Measurements from ENCODE around the gene EIF4G1. TPM values are rescaled to one million over a fixed set of nuclear protein-coding genes. Genes with fewer than 3 reads are reported as not detected.

EIF4G1 gene
- total and polyA plus RNA-seq, 10 of the 15 experiments (the other 5 are each of a cell fraction or from before 2014, with no cell fraction given) = 5.7 to 462 (median 237) TPM

DNA sequence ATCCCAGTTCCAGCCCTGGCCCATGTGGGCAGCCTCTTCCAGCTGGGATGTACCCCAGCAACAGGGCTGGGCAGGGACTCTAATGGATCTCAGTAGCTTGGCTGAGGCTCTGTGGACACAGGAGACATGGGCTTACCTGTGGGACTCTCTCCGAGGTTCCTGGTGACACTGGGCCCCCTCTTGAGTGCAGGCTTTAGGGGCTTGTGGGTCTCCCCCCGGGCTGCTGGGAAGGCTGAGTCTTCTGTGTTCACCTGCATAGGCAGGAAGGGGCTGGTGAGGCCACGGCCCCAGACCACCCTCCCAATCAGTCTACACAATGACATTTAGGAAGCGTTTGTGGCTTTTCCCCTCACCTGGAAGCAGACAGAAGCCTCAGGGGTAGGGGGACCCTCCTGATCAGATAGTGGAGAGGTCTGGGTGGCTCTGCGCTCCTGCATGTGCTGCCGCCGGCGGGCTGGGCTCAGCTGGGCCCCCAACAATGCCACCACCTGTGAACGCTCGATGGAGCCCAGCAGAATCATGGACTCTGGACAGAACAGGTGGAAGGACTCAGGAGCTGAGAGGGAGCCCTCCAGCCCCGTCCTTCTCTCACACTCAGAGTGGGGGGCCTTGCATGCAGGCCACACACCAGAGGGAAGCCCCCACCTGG lies 38.6 kb downstream of the EIF4G1 start:
- no peaks in the 10 kb centered on the region for H3K79me2 ChIP-seq (ENCODE audit: control insufficient read depth, insufficient read depth, low read length)
- in situ Hi-C loops (cut with MboI) = no loop called here

GRCh38 chr3:184353546-184353941 lies 39.1 kb downstream of the EIF4G1 start:
- intact Hi-C loops (cut with micrococcal nuclease; ENCODE audit: unreplicated experiment) = no loop called here
- no peak overlapping the region for H3K27ac ChIP-seq (ENCODE audit: control insufficient read depth, insufficient read depth)
- ChIA-PET CTCF (interaction anchor here (0.6 to 3.7 kb wide), 17 partner anchors 8 to 458 kb away, joined by 3 to 26 read pairs (median 4); no protein-coding TSS in a partner anchor), SMC1A (ENCODE audit: uncharacterized antibody, unreplicated experiment) (no interaction called here), POLR2A (no interaction called here), RAD21 (ENCODE audit: unreplicated experiment) (interaction anchor here (1.2 to 2.6 kb wide), 2 partner anchors 18 to 161 kb away, joined by 9 to 11 read pairs; no protein-coding TSS in a partner anchor)
- FAIRE-seq (no peak), ATAC-seq (no peak), DNase-seq (ENCODE audit: low read depth, low spot score) (no peak)
- no peaks in the 10 kb centered on the region for H4K20me1 ChIP-seq (ENCODE audit: control insufficient read depth, insufficient read depth)
- no peak overlapping the region for H3K4me2 ChIP-seq (ENCODE audit: control insufficient read depth, insufficient read depth)
- no TSS peak for BruUV-seq (replicated peaks)
- no peaks in the 10 kb centered on the region for H3K36me3 ChIP-seq (ENCODE audit: control insufficient read depth in 2 of 2, insufficient read depth in 2 of 2, low read length in 1 of 2)
- no peaks in the 10 kb centered on the region; a peak in 1 of 4 replicates for H3K27me3 ChIP-seq (replicated peaks in 1 of 2; ENCODE audit: control insufficient read depth in 2 of 2, insufficient read depth in 2 of 2, low read length in 1 of 2)
- H3K9me3 ChIP-seq (replicated peaks; ENCODE audit: control insufficient read depth, insufficient read depth, low read length) = no peaks in the 10 kb centered on the region
- in situ Hi-C loops (cut with MboI) = no loop called here
- H3K4me3 ChIP-seq = no peak overlapping the region
- 37% methylated on average over 11 of the region's 11 CpGs for WGBS (ENCODE audit: insufficient coverage, insufficient replicate concordance, low lambda C conversion rate, missing lambda C conversion rate)
- H3K4me1 ChIP-seq (ENCODE audit: control insufficient read depth, insufficient read depth, low read length) = no peaks in the 10 kb centered on the region
- H3K79me2 ChIP-seq (ENCODE audit: control insufficient read depth, insufficient read depth, low read length) = no peaks in the 10 kb centered on the region
- TF ChIP-seq, protein P1, sequence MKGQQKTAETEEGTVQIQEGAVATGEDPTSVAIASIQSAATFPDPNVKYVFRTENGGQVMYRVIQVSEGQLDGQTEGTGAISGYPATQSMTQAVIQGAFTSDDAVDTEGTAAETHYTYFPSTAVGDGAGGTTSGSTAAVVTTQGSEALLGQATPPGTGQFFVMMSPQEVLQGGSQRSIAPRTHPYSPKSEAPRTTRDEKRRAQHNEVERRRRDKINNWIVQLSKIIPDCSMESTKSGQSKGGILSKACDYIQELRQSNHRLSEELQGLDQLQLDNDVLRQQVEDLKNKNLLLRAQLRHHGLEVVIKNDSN (IDR thresholded peaks at IDR 0.05; ENCODE audit: borderline replicate concordance, extremely low read length, insufficient read depth, low read depth, low read length) = no peak
- TF ChIP-seq NBN (IDR thresholded peaks at IDR 0.05) = no peak
- no peak for TF ChIP-seq CBX5 (IDR thresholded peaks at IDR 0.05; ENCODE audit: low read depth)
- TF ChIP-seq STAT3 (IDR thresholded peaks at IDR 0.05; ENCODE audit: low read depth, low read length) = no peak
- TF ChIP-seq SUZ12 (IDR thresholded peaks at IDR 0.05; ENCODE audit: unreplicated experiment) = no peak
- no peak for TF ChIP-seq POLR2AphosphoS5 (IDR thresholded peaks at IDR 0.05; ENCODE audit: low read length)
- TF ChIP-seq RELA (IDR thresholded peaks at IDR 0.05; ENCODE audit: borderline replicate concordance, partially characterized antibody) = no peak
- no peak for TF ChIP-seq ASH2L (IDR thresholded peaks at IDR 0.05; ENCODE audit: borderline replicate concordance, low read depth)
- no peak for TF ChIP-seq NFIC (IDR thresholded peaks at IDR 0.05; ENCODE audit: low read depth, low read length)
- no peak overlapping the region for H3K9ac ChIP-seq (ENCODE audit: control insufficient read depth, insufficient read depth, low read length)
- H2AFZ ChIP-seq (ENCODE audit: control insufficient read depth, low read depth, low read length) = no peak overlapping the region

More for the DNA sequence above, 38.6 kb downstream of the EIF4G1 start:
- Histone ChIP-seq H3K36me3 (ENCODE audit: control insufficient read depth in 2 of 2, insufficient read depth in 2 of 2, low read length in 1 of 2) (no peaks in the 10 kb centered on the region), H2AFZ (ENCODE audit: control insufficient read depth, low read depth, low read length) (no peak overlapping the region), H4K20me1 (ENCODE audit: control insufficient read depth, insufficient read depth) (no peaks in the 10 kb centered on the region), H3K4me3 (no peak overlapping the region), H3K9me3 (replicated peaks; ENCODE audit: control insufficient read depth, insufficient read depth, low read length) (no peaks in the 10 kb centered on the region), H3K27me3 (replicated peaks in 1 of 2; ENCODE audit: control insufficient read depth in 2 of 2, insufficient read depth in 2 of 2, low read length in 1 of 2) (no peaks in the 10 kb centered on the region), H3K9ac (ENCODE audit: control insufficient read depth, insufficient read depth, low read length) (no peak overlapping the region), H3K4me1 (ENCODE audit: control insufficient read depth, insufficient read depth, low read length) (no peaks in the 10 kb centered on the region), H3K4me2 (ENCODE audit: control insufficient read depth, insufficient read depth) (no peak overlapping the region), H3K27ac (ENCODE audit: control insufficient read depth, insufficient read depth) (no peak overlapping the region)
- POLR2A ChIA-PET = no interaction called here
- DNase-seq (ENCODE audit: low read depth, low spot score) (no peak), FAIRE-seq (no peak), ATAC-seq (no peak)
- CTCF ChIA-PET = interaction anchor here (0.5 to 3.7 kb wide), 13 partner anchors 8 to 872 kb away, joined by 3 to 26 read pairs (median 3); no protein-coding TSS in a partner anchor
- TF ChIP-seq YY1 (IDR thresholded peaks at IDR 0.05; ENCODE audit: low read depth, low read length) = no peak
- no peak for TF ChIP-seq SMARCA5 (IDR thresholded peaks at IDR 0.05)
- no peak for TF ChIP-seq ZNF217 (IDR thresholded peaks at IDR 0.05)
- TF ChIP-seq SPI1 (IDR thresholded peaks at IDR 0.05; ENCODE audit: borderline replicate concordance, insufficient read depth, low read depth, low read length) = no peak
- TF ChIP-seq PAX5 (IDR thresholded peaks at IDR 0.05; ENCODE audit: borderline replicate concordance, low read depth, low read length) = no peak
- TF ChIP-seq NR2F1 (conservative IDR thresholded peaks at IDR 0.05) = no peak
- no peak for TF ChIP-seq POLR2A (IDR thresholded peaks at IDR 0.05; ENCODE audit: low read depth, low read length)
- no peak for TF ChIP-seq FOXM1 (IDR thresholded peaks at IDR 0.05; ENCODE audit: low read depth, low read length)
- no peak for TF ChIP-seq STAT3 (IDR thresholded peaks at IDR 0.05; ENCODE audit: low read depth, low read length)
- no peak for TF ChIP-seq CBFB (IDR thresholded peaks at IDR 0.05; ENCODE audit: low read depth)
- intact Hi-C loops (cut with micrococcal nuclease; ENCODE audit: unreplicated experiment) = no loop called here
- no TSS peak for BruUV-seq (replicated peaks)
- SMC1A ChIA-PET (ENCODE audit: uncharacterized antibody, unreplicated experiment) = no interaction called here
- WGBS (ENCODE audit: insufficient coverage, insufficient replicate concordance, low lambda C conversion rate, missing lambda C conversion rate) = 61% methylated on average over 11 of the region's 11 CpGs
- RAD21 ChIA-PET (ENCODE audit: unreplicated experiment) = interaction anchor here (1.2 to 2.6 kb wide), 2 partner anchors 19 to 161 kb away, joined by 9 to 11 read pairs; no protein-coding TSS in a partner anchor
